IMR-90 (cell line): ENCODE measurements around the gene TTF2. TPM values are rescaled to one million over a fixed set of nuclear protein-coding genes. Genes with fewer than 3 reads are reported as not detected.

Experiments used
- ATAC-seq: fragments of 200-7000 bp; cut with Tn5 transposase; 2 replicates; pipeline ENCODE4 v1.9.1; 2020; ENCODE audit warnings: low read depth, mild to moderate bottlenecking, moderate library complexity
- BruUV-seq: library from RNA; stranded (reverse); fragments of 400-500 nt; replicated peaks from 2 replicates; lab custom pipeline; 2021; lab: Mats Ljungman, UMichigan
- CTCF ChIA-PET: fragments of 300-600 bp; formaldehyde crosslinking; extraction: SDS; loops from one replicate; lab custom pipeline; 2021; ENCODE audit warnings: antibody characterized with exemption; lab: Yijun Ruan, JAX
- POLR2A ChIA-PET: fragments of 300-600 bp; sonication (Branson Sonifier 250); formaldehyde crosslinking; loops from one replicate; lab custom pipeline; 2022; ENCODE audit warnings: antibody characterized with exemption; ENCODE audit not compliant: unreplicated experiment; lab: Charles Lee
- DNase-seq: peaks from one replicate; pipeline ENCODE4 v3.0.0; 2013
- H2AFZ ChIP-seq: replicated peaks from 2 replicates; pipeline ENCODE3; 2013; ENCODE audit warnings: low read length, mild to moderate bottlenecking; ENCODE audit not compliant: poor library complexity
- H2AK5ac ChIP-seq: 2 replicates; pipeline ENCODE4 v1.6.1; 2013; ENCODE audit warnings: low read depth, low read length, inconsistent platforms
- H2AK9ac ChIP-seq: replicated peaks from 2 replicates; pipeline ENCODE3; 2013; ENCODE audit warnings: mild to moderate bottlenecking, low read depth, low read length, moderate library complexity; ENCODE audit not compliant: poor library complexity
- H2BK120ac ChIP-seq: 2 replicates; pipeline ENCODE4 v1.6.1; 2013; ENCODE audit warnings: low read depth, low read length, inconsistent platforms
- H2BK15ac ChIP-seq: 3 replicates; pipeline ENCODE4 v1.6.1; 2013; ENCODE audit warnings: low read depth, low read length, inconsistent platforms
- H2BK20ac ChIP-seq: 2 replicates; pipeline ENCODE4 v1.6.1; 2013; ENCODE audit warnings: low read depth, mild to moderate bottlenecking, inconsistent platforms, low read length, moderate library complexity
- H2BK5ac ChIP-seq: 2 replicates; pipeline ENCODE4 v1.6.1; 2013; ENCODE audit warnings: mild to moderate bottlenecking, low read depth, low read length, inconsistent platforms; ENCODE audit not compliant: poor library complexity, severe bottlenecking
- H3K14ac ChIP-seq: replicated peaks from 2 replicates; pipeline ENCODE4 v1.6.1; 2013; ENCODE audit warnings: low read depth, low read length, inconsistent platforms
- H3K18ac ChIP-seq: 2 replicates; pipeline ENCODE4 v1.6.1; 2013; ENCODE audit warnings: low read depth, low read length, control low read depth
- H3K23ac ChIP-seq: 2 replicates; pipeline ENCODE4 v1.6.1; 2013; ENCODE audit warnings: low read depth, low read length, inconsistent platforms
- H3K27ac ChIP-seq: 2 replicates; pipeline ENCODE4 v1.5.1; 2013; ENCODE audit warnings: mild to moderate bottlenecking, control low read depth, low read length; ENCODE audit not compliant: insufficient read depth
- H3K27me3 ChIP-seq: 2 replicates; pipeline ENCODE4 v1.6.1; 2013; ENCODE audit warnings: low read length; ENCODE audit not compliant: control insufficient read depth, insufficient read depth
- H3K36me3 ChIP-seq: 2 replicates; pipeline ENCODE4 v1.6.1; 2013; ENCODE audit warnings: low read length, mixed read lengths; ENCODE audit not compliant: control insufficient read depth, insufficient read depth
- H3K4ac ChIP-seq: 2 replicates; pipeline ENCODE4 v1.6.1; 2013; ENCODE audit warnings: low read depth, low read length, inconsistent platforms
- H3K4me1 ChIP-seq: 2 replicates; pipeline ENCODE4 v1.6.1; 2013; ENCODE audit warnings: low read length, mixed read lengths; ENCODE audit not compliant: control insufficient read depth, insufficient read depth
- H3K4me2 ChIP-seq: 2 replicates; pipeline ENCODE4 v1.6.1; 2013; ENCODE audit warnings: low read depth, mild to moderate bottlenecking, control low read depth, low read length, moderate library complexity
- H3K4me3 ChIP-seq: 2 replicates; pipeline ENCODE4 v1.5.1; 2013; ENCODE audit warnings: low read depth, mild to moderate bottlenecking, control low read depth, low read length, moderate library complexity; ENCODE audit not compliant: insufficient read depth
- H3K56ac ChIP-seq: 2 replicates; pipeline ENCODE4 v1.6.1; 2013; ENCODE audit warnings: low read length, inconsistent platforms; ENCODE audit not compliant: insufficient read depth; ENCODE audit errors: extremely low read depth
- H3K79me1 ChIP-seq, 2 experiments: 2 replicates each; pipeline ENCODE4 v1.6.1; 2013; ENCODE audit warnings: low read length in 2 of 2, inconsistent platforms in 1 of 2, low read depth in 1 of 2
- H3K9ac ChIP-seq: 2 replicates; pipeline ENCODE4 v1.6.1; 2013; ENCODE audit warnings: low read depth, low read length, control low read depth
- H3K9me1 ChIP-seq: 2 replicates; pipeline ENCODE4 v1.6.1; 2013; ENCODE audit warnings: low read length, inconsistent platforms; ENCODE audit not compliant: insufficient read depth
- H3K9me3 ChIP-seq: 2 replicates; pipeline ENCODE4 v1.6.1; 2013; ENCODE audit warnings: low read length; ENCODE audit not compliant: control insufficient read depth, insufficient read depth
- H4K20me1 ChIP-seq: 2 replicates; pipeline ENCODE4 v1.6.1; 2013; ENCODE audit warnings: low read length, inconsistent platforms; ENCODE audit not compliant: insufficient read depth
- H4K5ac ChIP-seq: 2 replicates; pipeline ENCODE4 v1.6.1; 2013; ENCODE audit warnings: mild to moderate bottlenecking, low read depth, low read length, control low read depth
- H4K8ac ChIP-seq, 2 experiments: 2 replicates each; pipeline ENCODE4 v1.6.1; 2013; ENCODE audit warnings: low read depth in 2 of 2, low read length in 2 of 2, control low read depth in 1 of 2, inconsistent platforms in 1 of 2
- H4K91ac ChIP-seq: 2 replicates; pipeline ENCODE4 v1.6.1; 2013; ENCODE audit warnings: low read depth, low read length, inconsistent platforms; ENCODE audit not compliant: insufficient read depth
- BHLHE40 ChIP-seq: fragments of 150-350 bp; IDR thresholded peaks from 2 replicates; pipeline ENCODE4 v1.6.1; 2016; ENCODE audit warnings: mild to moderate bottlenecking, low read depth, low read length
- MAZ ChIP-seq: IDR thresholded peaks from 2 replicates; pipeline ENCODE4 v1.6.1; 2012; ENCODE audit warnings: low read depth, mild to moderate bottlenecking, low read length, improper control_type of control experiment, moderate library complexity, borderline replicate concordance
- MXI1 ChIP-seq: IDR thresholded peaks from 2 replicates; pipeline ENCODE4 v1.6.1; 2012; ENCODE audit warnings: low read depth, mild to moderate bottlenecking, low read length, moderate library complexity, borderline replicate concordance
- RAD21 ChIP-seq: IDR thresholded peaks from 2 replicates; pipeline ENCODE4 v1.6.1; 2012; ENCODE audit warnings: low read length, improper control_type of control experiment
- RFX5 ChIP-seq: IDR thresholded peaks from 2 replicates; pipeline ENCODE4 v1.8.0; 2012; ENCODE audit warnings: low read depth, mild to moderate bottlenecking, low read length, moderate library complexity
- WGBS, 2 experiments: methylation state at CpG; one replicate each; pipeline versions ENCODE4 v1.1.5 to v1.1.7; 2013; ENCODE audit warnings: missing lambda C conversion rate in 2 of 2; ENCODE audit not compliant: insufficient read length in 1 of 2; ENCODE audit errors: extremely low coverage in 2 of 2; 5-methylcytosine and 5-hydroxymethylcytosine counted together
- dilution Hi-C: fragments of 300-500 bp; cut with HindIII; formaldehyde crosslinking; loops from one replicate; pipeline ENCODE4 v1.14.3; 2018; ENCODE audit warnings: low sequenced_read_pairs; ENCODE audit not compliant: unreplicated experiment
- in situ Hi-C: fragments of 300-500 bp; cut with MboI; formaldehyde crosslinking; loops from 3 replicates; pipeline ENCODE4 v1.14.3; 2019; ENCODE audit warnings: low sequenced_read_pairs, inconsistent platforms, mixed read lengths
- intact Hi-C: fragments of 100-400 bp; cut with micrococcal nuclease; formaldehyde crosslinking; loops from 2 replicates; pipeline ENCODE4 v1.10.0; 2022
- polyA plus RNA-seq, 3 experiments: library from polyadenylated mRNA; depleted of rRNA; stranded (reverse); fragments of >200 nt; gene quantifications; 2 replicates each; pipeline ENCODE4 v1.2.3, GENCODE V29; 2012; ENCODE audit warnings: low replicate concordance in 1 of 3
- total RNA-seq: library from RNA; depleted of rRNA; stranded (reverse); fragments of >200 nt; gene quantifications from 2 replicates; pipeline ENCODE4 v1.2.3, GENCODE V29; 2012
- TF ChIP-seq, protein P1 (sequence below): conservative IDR thresholded peaks from 2 replicates; pipeline ENCODE4 v1.5.1; 2012; ENCODE audit warnings: mild to moderate bottlenecking, low read depth, low read length, improper control_type of control experiment
- TF ChIP-seq, protein P2 (sequence below): fragments of 150-350 bp; IDR thresholded peaks from 2 replicates; pipeline ENCODE4 v1.6.1; 2017; ENCODE audit warnings: mild to moderate bottlenecking, antibody characterized with exemption, low read length, low read depth
- TF ChIP-seq, protein P3 (sequence below): fragments of 150-350 bp; IDR thresholded peaks from 2 replicates; pipeline ENCODE4 v1.6.1; 2016; ENCODE audit warnings: low read depth, mild to moderate bottlenecking, low read length, moderate library complexity, borderline replicate concordance

Gene TTF2
- total and polyA plus RNA-seq, 2 of the 4 experiments (the other 2 are of a cell fraction), result 11.5 to 14.7 TPM

DNA sequence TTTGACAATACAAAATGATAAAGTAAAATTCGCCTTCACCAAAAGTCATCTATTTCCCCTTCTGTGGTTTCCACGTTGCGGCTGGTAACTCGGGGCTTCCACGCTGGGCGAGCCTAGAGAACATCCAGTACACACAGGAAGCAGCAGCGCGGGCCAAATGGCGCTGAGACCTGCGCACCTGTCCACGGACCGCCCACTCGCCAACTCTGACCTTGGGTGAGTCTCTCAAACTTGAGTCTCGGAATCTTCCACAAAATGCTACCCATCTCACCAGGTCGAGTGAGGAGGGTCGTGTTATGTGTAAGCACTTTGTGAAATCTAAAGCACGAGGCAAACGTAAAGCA lies 820 bp upstream of the TTF2 start:
- H2AK9ac ChIP-seq, result no peak overlapping the region
- no TSS peak for BruUV-seq
- dilution Hi-C loops, result no loop called here

More for the DNA sequence above, 820 bp upstream of the TTF2 start:
- Histone ChIP-seq H3K14ac (no peak overlapping the region), H3K9ac (peak overlapping the region; percentile 65; the same call in 1 of the 2 replicates), H4K20me1 (no peaks in the 10 kb centered on the region), H3K36me3 (no peaks in the 10 kb centered on the region), H2AFZ (peak overlapping the region; percentile 94), H3K9me3 (no peaks in the 10 kb centered on the region), H3K18ac (no peak overlapping the region), H3K27ac (peak overlapping the region; percentile 31; the same call in 1 of the 2 replicates), H2BK20ac (no peak overlapping the region), H3K23ac (0 out of 2 replicates have a peak overlapping the region, but pooled peaks have one; percentile 18), H3K4me1 (no peaks in the 10 kb centered on the region; the same call in 1 of the 2 replicates), H4K5ac (no peak overlapping the region), H3K79me1 (peaks cover 0 to 11% of the 10 kb centered on the region in 2 experiments; a peak in 2 of 4 replicates), H3K4me2 (peak overlapping the region; percentile 86), H4K8ac (peak overlapping the region in 1 of 2 experiments; percentile 64; a peak in 1 of 4 replicates), H3K9me1 (peaks cover 3% of the 10 kb centered on the region; the same call in 1 of the 2 replicates), H3K56ac (no peak overlapping the region), H2BK15ac (no peak overlapping the region), H2AK5ac (no peak overlapping the region), H3K27me3 (no peaks in the 10 kb centered on the region), H2BK5ac (no peak overlapping the region), H3K4me3 (peak overlapping the region; percentile 64), H4K91ac (no peak overlapping the region; the same call in 1 of the 2 replicates), H3K4ac (no peak overlapping the region), H2BK120ac (no peak overlapping the region)
- TF ChIP-seq RAD21 (no peak), RFX5 (no peak), BHLHE40 (no peak), MAZ (no peak), MXI1 (no peak)
- TF ChIP-seq, protein P1, sequence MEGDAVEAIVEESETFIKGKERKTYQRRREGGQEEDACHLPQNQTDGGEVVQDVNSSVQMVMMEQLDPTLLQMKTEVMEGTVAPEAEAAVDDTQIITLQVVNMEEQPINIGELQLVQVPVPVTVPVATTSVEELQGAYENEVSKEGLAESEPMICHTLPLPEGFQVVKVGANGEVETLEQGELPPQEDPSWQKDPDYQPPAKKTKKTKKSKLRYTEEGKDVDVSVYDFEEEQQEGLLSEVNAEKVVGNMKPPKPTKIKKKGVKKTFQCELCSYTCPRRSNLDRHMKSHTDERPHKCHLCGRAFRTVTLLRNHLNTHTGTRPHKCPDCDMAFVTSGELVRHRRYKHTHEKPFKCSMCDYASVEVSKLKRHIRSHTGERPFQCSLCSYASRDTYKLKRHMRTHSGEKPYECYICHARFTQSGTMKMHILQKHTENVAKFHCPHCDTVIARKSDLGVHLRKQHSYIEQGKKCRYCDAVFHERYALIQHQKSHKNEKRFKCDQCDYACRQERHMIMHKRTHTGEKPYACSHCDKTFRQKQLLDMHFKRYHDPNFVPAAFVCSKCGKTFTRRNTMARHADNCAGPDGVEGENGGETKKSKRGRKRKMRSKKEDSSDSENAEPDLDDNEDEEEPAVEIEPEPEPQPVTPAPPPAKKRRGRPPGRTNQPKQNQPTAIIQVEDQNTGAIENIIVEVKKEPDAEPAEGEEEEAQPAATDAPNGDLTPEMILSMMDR, result no peak
- TF ChIP-seq, protein P2, sequence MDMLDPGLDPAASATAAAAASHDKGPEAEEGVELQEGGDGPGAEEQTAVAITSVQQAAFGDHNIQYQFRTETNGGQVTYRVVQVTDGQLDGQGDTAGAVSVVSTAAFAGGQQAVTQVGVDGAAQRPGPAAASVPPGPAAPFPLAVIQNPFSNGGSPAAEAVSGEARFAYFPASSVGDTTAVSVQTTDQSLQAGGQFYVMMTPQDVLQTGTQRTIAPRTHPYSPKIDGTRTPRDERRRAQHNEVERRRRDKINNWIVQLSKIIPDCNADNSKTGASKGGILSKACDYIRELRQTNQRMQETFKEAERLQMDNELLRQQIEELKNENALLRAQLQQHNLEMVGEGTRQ, result no peak
- TF ChIP-seq, protein P3, sequence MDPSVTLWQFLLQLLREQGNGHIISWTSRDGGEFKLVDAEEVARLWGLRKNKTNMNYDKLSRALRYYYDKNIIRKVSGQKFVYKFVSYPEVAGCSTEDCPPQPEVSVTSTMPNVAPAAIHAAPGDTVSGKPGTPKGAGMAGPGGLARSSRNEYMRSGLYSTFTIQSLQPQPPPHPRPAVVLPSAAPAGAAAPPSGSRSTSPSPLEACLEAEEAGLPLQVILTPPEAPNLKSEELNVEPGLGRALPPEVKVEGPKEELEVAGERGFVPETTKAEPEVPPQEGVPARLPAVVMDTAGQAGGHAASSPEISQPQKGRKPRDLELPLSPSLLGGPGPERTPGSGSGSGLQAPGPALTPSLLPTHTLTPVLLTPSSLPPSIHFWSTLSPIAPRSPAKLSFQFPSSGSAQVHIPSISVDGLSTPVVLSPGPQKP, result no peak
- ChIA-PET CTCF (interaction anchor here (0.6 kb wide), 1 partner anchor 300 kb away, joined by 3 read pairs; no protein-coding TSS in a partner anchor), POLR2A (no interaction called here)
- no CpG with 5 or more reads among the region's 18 CpGs for WGBS, 2 experiments
- DNase-seq (no peak), ATAC-seq (no peak)
- intact Hi-C loops, result loop anchor here (10.0 kb wide), 1 partner anchor 215 kb away; no protein-coding TSS in a partner anchor
- in situ Hi-C loops, result no loop called here
